ENCODE data around the gene DOCK11.
"Not testable (repeated sequence)": the region's sequence is repeated elsewhere in the genome, so short reads cannot be mapped to it uniquely, and the experiment has no call there.

Gene DOCK11

DNA sequence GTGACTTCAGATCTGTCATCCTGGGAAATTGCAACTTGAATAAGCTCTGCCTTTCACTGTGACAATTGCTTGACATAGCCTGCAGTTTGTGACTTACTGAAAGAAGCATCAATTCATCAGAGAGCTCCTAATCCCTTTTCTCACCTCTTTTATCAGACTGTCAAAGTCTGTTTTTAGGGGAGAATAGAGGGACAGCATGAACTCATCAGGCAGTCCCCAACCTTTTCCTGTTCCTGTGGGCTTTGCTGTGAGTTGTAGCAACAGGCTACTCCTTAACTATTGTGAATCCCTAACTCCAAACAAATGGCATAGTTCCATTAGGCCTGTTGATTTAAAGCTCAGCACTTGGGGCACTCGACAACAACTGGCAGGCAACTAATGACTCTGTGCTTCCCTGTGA is 64.9 kb downstream of the DOCK11 start:
- no peak overlapping the region for H3K27ac ChIP-seq
- no peak overlapping the region for H3K4me3 ChIP-seq

DNA sequence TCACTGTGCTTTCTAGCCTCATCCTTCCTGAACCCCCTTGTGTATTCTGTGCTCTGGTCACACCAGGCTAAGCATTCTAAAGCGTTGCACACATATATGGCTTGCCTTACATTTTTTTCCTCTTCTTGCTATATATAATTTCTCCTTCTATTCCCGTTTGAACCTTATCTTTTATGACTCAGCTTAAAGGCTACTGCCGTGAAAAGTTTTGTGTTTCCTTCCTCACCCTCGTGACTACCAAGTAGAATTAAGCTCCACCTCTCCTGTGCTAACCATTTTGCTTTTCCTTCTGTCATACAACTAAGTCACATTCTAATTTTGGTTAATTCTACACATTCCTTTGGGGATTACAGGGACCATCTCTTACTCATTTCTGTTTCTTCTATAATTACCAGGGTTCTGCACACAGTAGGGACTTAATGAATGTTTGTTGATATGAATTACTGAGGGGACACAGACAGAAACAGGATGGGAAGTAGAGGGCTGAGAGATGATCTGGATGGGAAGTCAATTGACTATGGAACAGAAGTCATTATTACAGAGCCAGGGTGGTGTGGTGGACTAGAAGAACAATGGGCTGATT is 67.1 kb downstream of the DOCK11 start:
- Histone ChIP-seq H3K27ac (no peak overlapping the region), H3K4me3 (no peak overlapping the region)

DNA sequence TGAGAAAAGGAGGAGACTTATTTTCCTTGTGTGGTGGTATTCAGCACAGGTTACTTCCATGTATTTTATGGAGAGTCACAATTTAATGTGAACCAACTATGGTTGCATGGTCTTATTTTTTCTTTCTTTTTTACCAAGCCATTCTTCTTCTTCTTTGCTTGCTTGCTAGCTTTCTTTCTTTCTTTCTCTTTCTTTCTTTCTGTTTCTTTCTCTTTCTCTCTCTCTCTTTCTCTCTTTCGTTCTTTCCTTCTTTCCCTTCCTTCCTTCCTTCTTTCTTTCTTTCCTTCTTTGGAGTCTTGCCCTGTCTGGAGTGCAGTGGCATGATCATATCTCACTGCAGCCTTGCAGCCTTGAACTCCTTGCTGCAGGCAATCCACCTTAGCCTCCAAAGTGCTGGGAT is 68.9 kb downstream of the DOCK11 start:
- Histone ChIP-seq H3K27ac (no peak overlapping the region), H3K4me3 (no peak overlapping the region)

DNA sequence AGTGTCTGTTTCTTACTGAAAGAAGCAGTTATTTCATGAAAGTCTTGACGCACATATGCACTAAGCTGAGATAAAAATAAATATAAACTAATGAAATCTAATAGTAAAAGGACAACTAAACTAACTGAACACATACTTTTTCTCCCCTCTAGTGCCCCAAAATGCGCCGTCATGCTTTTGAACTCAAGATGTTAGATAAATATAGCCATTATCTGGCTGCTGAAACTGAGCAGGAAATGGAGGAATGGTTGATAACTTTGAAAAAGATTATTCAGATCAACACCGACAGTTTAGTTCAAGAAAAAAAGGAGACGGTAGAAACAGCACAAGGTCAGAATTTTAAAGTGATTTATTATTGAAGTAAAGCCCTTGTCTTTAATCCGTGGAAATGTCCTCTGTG is 70.2 kb downstream of the DOCK11 start:
- Histone ChIP-seq H3K4me3 (no peak overlapping the region), H3K27ac (no peak overlapping the region)

DNA sequence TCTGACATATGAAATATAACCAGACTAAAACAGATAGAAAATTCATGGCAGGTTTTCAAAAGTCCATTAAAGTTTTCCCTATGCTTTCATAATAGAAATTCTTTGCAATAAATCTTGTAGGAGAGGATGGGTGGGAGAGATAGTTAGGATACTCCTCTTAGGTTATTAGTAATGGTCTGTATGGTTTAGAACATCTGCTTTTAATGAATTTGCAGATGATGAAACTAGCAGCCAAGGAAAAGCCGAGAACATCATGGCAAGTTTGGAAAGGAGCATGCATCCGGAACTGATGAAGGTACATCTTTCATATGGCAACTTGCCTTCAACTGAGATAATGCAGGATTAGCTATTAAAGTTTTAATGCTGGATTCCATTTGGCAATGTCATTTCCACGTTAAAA is 70.7 kb downstream of the DOCK11 start:
- Histone ChIP-seq H3K27ac (no peak overlapping the region), H3K4me3 (no peak overlapping the region)

DNA sequence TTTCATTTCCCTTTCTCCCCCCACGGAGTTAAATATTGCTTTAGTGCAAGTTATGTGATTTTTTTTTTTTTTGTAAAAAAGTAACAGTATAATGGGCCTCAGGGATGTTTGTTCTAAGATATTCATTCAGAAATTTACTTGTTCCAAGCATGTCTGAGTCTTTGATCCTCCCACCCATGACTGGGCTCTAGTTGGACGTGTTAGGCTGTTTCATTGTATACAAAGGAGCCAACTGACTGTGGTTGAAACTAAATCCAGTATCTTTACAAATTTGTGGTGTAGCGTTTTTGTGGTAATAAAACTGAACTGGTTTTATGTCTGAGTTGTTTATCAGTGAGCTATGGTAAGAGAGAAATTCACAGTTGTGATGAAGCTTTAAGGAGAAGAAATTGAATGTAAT is 74.1 kb downstream of the DOCK11 start:
- H3K27ac ChIP-seq: no peak overlapping the region
- no peak overlapping the region for H3K4me3 ChIP-seq

DNA sequence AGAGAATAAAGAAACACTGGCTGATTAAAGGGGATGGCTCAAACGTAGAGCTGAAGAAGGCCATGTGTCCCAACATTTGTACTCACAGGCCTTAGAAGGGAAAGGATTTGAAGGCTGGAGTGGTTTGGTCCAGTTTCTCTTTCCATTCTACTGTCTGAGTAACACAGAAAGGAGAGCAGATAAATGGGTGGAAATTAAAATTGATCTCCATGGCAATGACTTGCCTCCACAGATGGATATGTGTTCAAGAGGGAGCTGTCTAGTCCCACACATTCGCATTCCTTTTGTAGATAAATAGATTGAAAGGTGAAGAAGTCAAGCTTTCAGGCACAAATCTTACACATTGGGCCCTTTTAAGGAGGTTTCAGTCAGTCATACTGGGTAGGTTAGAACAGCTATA is 74.6 kb downstream of the DOCK11 start:
- Histone ChIP-seq H3K4me3 (no peak overlapping the region), H3K27ac (no peak overlapping the region)

DNA sequence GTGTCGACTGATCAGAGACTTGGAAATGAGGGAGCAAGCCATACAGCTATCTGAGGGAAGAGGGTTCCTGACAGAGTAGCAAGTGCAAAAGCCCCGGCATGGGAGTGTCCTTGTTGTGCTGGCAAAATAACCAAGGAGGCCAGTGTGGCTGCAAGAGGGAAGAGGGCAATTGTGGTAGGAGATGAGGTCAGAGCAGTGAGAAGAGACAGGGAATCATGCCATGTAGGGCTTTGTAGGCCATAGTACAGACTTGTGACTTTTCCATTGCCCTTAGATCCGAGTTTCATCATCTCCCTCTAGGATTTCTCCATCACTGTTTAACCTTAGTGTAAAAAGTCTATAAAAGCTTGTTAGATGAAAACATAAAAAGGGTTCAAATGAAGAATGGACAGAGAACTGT is 76.2 kb downstream of the DOCK11 start:
- Histone ChIP-seq H3K27ac (no peak overlapping the region), H3K4me3 (no peak overlapping the region)

DNA sequence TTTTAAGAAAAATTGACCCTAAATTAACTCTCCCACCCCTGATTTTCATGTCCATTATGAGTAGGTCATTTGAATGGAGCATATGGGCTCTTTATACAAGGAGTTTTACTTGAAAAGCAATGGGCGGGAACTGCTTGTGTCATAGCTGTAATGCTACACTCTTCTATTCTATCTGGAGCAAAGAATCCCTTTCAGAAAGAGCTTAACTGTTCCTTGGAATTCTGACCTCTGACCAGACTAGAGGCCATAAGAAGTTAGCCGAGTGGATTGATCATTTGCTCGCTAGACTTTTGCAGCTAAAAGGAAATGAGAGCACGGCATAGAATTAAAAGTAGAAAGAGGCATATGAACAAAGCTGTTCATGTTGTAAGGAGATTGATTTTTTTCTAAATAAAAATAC is 79.1 kb downstream of the DOCK11 start:
- no peak overlapping the region for H3K4me3 ChIP-seq
- H3K27ac ChIP-seq: no peak overlapping the region

DNA sequence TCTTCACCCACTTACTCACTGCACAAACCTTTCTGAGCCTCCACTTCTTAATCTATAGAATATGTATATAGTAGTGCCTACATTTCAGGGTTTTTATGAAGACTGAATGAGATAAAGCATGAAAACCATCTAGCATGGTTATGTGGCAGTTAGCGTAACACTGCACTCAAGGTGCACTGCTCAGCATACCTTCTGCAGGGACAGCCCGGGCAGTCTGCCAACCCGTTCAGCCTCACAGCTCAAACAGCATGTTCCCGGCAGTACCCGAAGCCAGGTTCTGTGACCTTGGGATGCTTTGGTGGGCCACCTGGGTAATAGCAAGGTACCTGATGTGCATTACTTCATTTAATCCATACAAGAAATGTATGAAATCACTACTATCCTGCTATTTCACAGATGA is 81.4 kb downstream of the DOCK11 start:
- H3K4me3 ChIP-seq: no peak overlapping the region
- H3K27ac ChIP-seq: no peak overlapping the region

DNA sequence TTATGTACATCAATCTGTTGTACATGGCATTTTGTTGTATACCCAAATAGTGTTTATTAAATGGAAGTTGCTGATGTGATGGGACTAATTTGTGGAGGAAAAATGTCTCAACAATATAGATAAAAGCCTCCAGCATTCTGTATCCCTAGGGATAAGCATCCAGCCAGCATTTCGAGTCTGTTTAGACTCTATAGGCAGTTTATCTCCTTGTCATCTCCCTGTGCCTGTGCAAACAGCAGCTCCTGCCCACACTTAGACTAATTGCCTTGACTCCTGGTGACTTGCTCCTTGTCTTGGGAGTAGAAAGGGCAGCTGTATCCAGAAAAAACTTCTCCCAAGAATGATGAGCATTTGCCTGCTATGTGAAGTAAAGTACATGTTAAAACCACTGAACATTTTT is 83.8 kb downstream of the DOCK11 start:
- Histone ChIP-seq H3K27ac (no peak overlapping the region), H3K4me3 (no peak overlapping the region)

DNA sequence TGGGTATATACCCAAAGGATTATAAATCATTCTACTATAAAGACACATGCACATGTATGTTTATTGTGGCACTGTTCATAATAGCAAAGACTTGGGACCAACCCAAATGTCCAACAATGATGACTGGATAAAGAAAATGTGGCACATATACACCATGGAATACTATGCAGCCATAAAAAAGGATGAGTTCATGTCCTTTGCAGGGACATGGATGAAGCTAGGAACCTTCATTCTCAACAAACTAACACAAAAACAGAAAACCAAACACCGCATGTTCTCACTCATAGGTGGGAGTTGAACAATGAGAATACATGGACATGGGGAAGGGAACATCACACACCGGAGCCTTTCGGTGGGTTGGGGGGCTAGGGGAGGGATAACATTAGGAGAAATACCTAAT is 87.3 kb downstream of the DOCK11 start:
- H3K4me3 ChIP-seq, H3K27ac ChIP-seq: not testable (repeated sequence)

DNA sequence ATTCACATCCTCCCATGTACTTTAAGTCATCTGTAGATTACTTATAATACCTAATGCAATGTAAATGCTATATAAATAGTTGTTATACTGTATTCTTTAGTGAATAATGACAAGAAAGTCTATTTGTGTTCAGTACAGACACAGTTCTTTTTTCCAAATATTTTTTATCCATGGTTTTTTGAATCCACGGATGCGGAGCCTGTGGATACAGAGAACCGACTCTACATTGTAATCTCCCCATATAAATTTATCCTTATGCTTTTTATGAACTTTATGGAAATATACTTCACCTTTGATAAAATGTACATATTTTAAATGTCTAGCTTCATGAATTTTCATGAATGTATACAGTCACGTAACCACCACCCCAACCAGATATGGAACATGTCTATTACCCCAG is 88.2 kb downstream of the DOCK11 start:
- Histone ChIP-seq H3K4me3 (no peak overlapping the region), H3K27ac (no peak overlapping the region)

DNA sequence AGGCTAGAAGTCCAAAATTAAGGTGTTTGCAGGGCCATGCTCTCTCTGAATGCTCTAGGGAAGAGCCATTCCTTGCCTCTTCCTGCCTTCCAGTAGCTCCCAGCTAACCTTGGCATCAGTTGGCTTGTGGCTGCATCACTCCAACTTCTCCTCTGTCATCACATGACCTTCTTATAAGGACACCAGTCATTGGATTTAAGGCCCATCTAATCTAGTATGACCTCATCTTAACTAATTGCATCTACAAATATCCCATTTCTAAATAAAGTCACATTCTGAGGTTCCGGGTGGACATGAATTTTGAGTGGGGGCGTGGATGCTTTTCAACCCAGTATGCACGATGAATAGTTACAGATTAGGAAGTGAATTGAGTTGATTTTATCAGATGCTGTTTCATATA is 89.7 kb downstream of the DOCK11 start:
- H3K27ac ChIP-seq: no peak overlapping the region
- H3K4me3 ChIP-seq: no peak overlapping the region

DNA sequence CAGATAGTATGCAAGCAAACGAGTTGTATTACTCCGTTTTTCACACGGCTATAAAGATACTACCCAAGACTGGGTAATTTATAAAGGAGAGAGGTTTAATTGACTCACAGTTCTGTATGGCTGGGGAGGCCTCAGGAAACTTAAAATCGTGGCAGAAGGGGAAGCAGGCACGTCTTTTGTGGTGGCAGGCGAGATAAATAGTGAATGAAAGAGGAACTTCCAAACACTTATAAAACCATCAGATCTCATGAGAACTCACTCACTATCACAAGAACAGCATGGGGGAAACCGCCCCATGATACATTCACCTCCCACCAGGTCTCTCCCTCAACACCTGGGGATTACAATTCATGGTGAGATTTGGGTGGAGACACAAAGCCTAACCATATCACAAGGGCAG is 90.6 kb downstream of the DOCK11 start:
- H3K27ac ChIP-seq, H3K4me3 ChIP-seq: not testable (repeated sequence)

DNA sequence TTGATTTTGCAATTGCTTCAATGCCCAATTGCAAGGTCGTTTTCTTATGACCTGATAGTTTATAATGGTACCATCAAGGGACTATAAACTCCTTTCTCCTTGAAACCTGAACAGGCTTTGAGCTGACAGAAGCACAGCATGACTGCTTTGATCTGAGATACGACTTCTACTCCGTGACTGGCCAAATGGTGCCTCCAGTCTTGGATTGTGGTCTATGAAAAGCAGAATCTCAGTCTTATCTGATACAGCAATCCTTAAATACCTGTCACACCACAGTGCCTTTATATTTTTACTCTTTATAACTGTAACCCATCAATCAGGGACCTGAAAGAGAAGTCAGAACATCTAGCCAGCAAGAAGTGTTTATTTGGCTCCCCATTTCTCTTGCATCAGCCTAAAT is 93.1 kb downstream of the DOCK11 start:
- Histone ChIP-seq H3K4me3 (no peak overlapping the region), H3K27ac (no peak overlapping the region)

DNA sequence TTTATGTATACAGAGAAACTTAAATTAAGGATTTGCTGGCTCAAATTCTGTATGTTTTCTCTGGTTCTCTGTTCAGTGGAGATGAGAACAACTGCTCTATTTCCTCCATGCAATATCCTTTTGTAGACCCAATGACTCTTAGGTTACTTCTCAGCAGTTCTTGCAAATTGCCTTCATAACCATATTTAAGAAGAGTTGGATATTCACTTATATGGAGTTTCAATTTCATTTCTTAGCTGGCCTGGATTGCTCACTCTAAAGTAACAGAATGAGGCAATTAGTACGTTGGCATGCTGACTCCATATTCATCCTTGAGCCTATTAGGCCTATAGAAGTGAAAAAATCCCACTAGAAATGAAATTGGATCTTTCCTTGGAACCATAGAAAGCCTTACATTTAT is 93.6 kb downstream of the DOCK11 start:
- Histone ChIP-seq H3K27ac (no peak overlapping the region), H3K4me3 (no peak overlapping the region)

DNA sequence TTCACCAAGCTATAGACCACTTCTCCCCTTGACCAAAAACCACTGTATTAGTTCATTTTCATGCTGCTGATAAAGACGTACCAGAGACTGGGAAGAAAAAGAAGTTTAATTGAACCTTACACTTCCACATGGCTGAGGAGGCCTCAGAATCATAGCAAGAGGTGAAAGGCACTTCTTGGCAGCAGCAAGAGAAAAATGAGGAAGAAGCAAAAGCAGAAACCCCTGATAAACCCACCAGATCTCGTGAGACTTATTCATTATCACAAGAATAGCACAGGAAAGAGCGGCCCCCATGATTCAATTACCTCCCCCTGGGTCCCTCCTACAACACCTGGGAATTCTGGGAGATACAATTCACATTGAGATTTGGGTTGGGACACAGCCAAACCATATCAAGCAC is 97.8 kb downstream of the DOCK11 start:
- Histone ChIP-seq H3K27ac (no peak overlapping the region), H3K4me3 (no peak overlapping the region)

DNA sequence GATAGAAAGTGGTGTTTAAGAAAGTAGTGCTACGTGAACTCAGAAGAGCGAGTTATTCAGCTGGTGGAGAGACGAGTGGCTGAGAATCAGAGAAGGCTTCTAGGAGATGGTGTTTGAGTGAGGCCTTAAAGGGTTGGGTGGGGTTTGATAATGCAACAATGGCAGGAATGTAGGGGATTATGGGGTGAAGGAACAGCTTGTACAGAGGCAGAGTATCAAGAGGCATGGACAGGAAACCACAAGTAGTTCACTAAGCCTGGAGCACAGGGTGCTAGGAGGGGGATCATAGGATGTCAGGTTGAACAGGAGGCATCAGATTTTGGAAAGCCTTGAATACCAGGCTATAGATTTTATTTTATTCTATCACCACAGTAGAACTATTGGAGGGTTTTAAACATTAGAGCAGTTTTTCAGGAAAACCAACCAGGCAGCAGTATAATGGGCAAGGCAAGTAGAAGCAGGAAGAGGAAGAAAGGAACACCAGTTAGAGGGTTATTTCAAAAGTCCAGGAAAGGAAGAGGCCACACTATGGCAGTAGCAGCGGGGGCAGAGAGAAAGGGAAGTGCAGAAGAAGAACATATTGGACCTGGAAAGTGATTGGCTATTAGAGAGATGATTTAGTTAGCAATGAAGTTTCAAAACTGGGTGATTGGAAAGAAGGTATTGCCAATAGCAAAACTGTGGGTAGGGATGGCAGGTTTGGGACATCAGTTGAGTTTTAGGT is 99.2 kb downstream of the DOCK11 start:
- Histone ChIP-seq H3K27ac (no peak overlapping the region), H3K4me3 (no peak overlapping the region)

DNA sequence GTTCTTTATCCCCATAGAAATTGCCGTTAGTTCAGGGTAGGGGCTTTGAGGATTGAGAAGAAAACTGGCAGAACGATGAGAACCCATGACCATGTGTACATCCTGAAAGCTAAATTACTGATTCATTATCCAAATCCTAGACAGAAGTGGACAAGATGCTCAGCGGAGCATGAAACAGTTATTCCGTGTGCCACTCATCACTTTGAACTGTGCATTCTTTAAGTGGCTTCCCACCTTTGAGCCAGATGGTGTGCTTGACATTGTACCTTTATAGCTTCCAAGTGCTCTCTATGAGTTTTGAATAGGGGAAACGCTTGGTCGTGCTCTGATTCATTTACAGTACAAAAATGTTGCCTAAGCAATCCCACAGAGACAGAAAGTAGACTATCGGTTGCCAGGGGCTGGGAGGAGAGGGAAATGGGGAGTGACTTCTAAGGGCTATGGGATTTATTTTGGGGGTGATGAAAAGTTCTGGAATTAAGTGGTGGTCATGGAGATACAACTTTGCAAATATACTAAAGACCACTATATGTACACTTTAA is 100.0 kb downstream of the DOCK11 start:
- no peak overlapping the region for H3K4me3 ChIP-seq
- no peak overlapping the region for H3K27ac ChIP-seq

DNA sequence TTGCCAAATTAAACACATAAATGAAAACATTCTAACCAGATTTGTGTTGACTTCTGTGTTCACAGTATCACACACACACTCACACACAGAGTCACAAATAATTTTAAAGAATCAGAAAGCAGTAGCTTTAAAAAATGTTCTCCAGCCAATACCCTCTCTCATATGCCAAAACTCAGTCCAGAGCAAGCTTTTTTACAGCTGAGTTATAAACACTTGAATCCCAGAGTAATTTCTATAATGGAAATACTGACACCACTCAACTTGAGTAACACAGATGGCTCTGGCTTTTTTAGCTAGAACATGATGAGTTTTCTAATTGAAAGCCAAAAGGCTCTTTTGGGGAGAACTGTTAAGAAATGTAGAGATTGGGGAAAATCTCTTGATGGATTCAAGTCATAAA is 100.8 kb downstream of the DOCK11 start:
- Histone ChIP-seq H3K4me3 (no peak overlapping the region), H3K27ac (no peak overlapping the region)

DNA sequence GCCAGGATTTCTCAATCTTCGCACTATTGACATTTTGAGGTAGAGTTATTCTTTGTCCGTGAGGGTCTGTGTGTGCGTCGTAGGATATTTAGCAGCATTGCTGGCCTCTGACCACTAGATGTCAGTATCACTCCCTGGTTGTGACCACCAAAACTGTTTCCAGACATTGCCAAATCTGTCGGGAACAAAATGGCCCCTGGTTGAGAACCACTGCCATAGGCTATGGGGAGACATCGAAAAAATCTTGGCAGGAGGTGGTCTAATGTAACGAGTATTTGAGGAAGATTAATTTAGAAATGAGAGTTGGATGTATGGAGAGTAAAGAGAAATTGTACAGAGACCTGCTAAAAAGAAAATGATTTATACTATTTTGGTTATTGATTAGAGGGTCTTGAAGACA is 108.4 kb downstream of the DOCK11 start:
- Histone ChIP-seq H3K27ac (peak overlapping the region in 1 of 21 experiments; percentile 42), H3K4me3 (no peak overlapping the region)
